HG03354 (cell line): Measurements from ENCODE around the gene MXD3.

Experiments used
- ATAC-seq: cut with Tn5 transposase; IDR thresholded peaks from one replicate; pipeline ENCODE4 v1.9.1; 2021; ENCODE audit warnings: mild to moderate bottlenecking; ENCODE audit not compliant: unreplicated experiment, poor library complexity, severe bottlenecking

Gene MXD3

GRCh38 chr5:177327539-177328522, 16.1 kb upstream of the MXD3 start:
- no peak for ATAC-seq

GRCh38 chr5:177325868-177326381, 14.2 kb upstream of the MXD3 start:
- ATAC-seq = no peak

GRCh38 chr5:177320879-177321278, 9.2 kb upstream of the MXD3 start:
- no peak for ATAC-seq

GRCh38 chr5:177319913-177320588, 8.4 kb upstream of the MXD3 start:
- no peak for ATAC-seq

- no peak for ATAC-seq
Observed at GRCh38 chr5:177317959-177318377, 6.3 kb upstream of the MXD3 start.

- ATAC-seq = no peak
Observed at GRCh38 chr5:177316005-177316404, 4.3 kb upstream of the MXD3 start.

GRCh38 chr5:177315411-177315810, 3.7 kb upstream of the MXD3 start:
- ATAC-seq = no peak

GRCh38 chr5:177314376-177315342, 3.0 kb upstream of the MXD3 start:
- no peak for ATAC-seq

GRCh38 chr5:177313561-177314259, 2.0 kb upstream of the MXD3 start:
- ATAC-seq = no peak

- peak; percentile 33 for ATAC-seq
Observed at GRCh38 chr5:177312649-177313181, 1.0 kb upstream of the MXD3 start.

GRCh38 chr5:177311392-177311722, 341 bp downstream of the MXD3 start:
- peak; percentile 3 for ATAC-seq

GRCh38 chr5:177310757-177311391, 824 bp downstream of the MXD3 start:
- ATAC-seq = peak; percentile 28

- no peak for ATAC-seq
Observed at GRCh38 chr5:177310332-177310731, 1.4 kb downstream of the MXD3 start.

GRCh38 chr5:177309351-177310191, 2.1 kb downstream of the MXD3 start:
- no peak for ATAC-seq

- ATAC-seq = no peak
Observed at GRCh38 chr5:177308740-177309139, 3.0 kb downstream of the MXD3 start.

GRCh38 chr5:177307544-177308363, 3.9 kb downstream of the MXD3 start:
- no peak for ATAC-seq
